ENCODE data around the gene SH3BGRL2. TPM values are rescaled to one million over a fixed set of nuclear protein-coding genes. Genes with fewer than 3 reads are reported as not detected.

SH3BGRL2 gene
- total and polyA plus RNA-seq, 2 of the 8 experiments (the other 6 are each of a cell fraction or from before 2014, with no cell fraction given), result 6.0 to 20.3 TPM

DNA sequence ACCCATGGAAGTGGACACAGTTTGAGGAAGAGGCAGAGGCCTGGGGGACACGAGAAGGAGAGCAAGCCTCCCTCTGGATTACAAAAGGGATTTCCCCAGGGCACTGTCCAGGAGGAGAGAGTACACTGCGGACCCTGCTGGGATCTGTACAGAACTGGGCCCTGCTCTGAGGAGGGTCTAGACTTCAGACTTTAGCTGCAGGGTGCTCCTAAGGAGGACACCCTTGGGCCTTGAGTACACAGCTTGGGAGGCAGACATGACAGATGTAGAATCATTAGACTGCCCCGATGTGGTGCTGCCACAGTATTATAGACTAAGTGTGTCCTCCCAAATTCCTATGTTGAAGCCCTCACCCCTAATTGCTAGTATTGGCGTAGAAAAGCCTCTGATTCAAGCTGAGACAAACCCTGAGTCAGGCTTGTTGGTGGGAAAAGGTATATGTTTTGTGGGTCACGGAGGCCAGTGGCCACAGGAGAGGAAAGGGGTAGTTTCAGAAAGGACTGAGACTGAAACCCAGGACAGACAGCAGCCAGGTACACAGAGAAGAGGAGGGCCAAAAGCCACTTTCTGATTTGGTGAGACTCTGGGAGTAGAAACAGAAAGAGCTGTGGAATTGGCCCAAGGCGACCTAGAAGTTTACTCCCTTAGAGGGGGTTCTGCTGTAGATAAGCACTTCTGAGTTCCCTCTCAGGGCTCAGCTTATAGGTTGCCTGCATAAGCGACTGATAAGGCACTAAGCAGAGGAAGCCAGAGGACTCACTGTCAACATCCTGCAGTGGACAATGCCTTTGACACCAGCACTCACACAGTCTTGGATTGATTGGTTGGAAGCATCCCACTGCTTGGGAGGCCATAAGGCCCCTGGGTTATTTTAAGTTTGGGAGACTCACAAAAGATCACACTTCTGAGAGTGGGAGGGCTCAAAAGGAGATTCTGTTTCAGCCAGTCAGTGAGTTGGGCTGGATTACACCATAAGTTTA lies 16.5 kb upstream of the SH3BGRL2 start (continued):
- TF ChIP-seq TBP (IDR thresholded peaks at IDR 0.05; ENCODE audit: low read depth, low read length) (no peak), CBX8 (IDR thresholded peaks at IDR 0.05; ENCODE audit: borderline replicate concordance, low read depth, low read length) (no peak), SAP30 (IDR thresholded peaks at IDR 0.05; ENCODE audit: insufficient read depth, insufficient replicate concordance, low read length) (no peak), FOSL1 (IDR thresholded peaks at IDR 0.05; ENCODE audit: insufficient read depth, low read depth, low read length) (no peak), SP4 (IDR thresholded peaks at IDR 0.05; ENCODE audit: low read length) (no peak), CBX5 (IDR thresholded peaks at IDR 0.05; ENCODE audit: low read depth, low read length) (no peak)
- TF ChIP-seq, protein P1, sequence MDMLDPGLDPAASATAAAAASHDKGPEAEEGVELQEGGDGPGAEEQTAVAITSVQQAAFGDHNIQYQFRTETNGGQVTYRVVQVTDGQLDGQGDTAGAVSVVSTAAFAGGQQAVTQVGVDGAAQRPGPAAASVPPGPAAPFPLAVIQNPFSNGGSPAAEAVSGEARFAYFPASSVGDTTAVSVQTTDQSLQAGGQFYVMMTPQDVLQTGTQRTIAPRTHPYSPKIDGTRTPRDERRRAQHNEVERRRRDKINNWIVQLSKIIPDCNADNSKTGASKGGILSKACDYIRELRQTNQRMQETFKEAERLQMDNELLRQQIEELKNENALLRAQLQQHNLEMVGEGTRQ (IDR thresholded peaks at IDR 0.05; ENCODE audit: low read length), result no peak

All from H1 (cell line).